ENCODE measurements around the gene PITPNC1.
"Not testable (repeated sequence)": the region's sequence is repeated elsewhere in the genome, so short reads cannot be mapped to it uniquely, and the experiment has no call there.

Gene PITPNC1

GRCh38 chr17:67466251-67466796 is 89.2 kb downstream of the PITPNC1 start:
- DNase-seq (ENCODE audit: low read depth, low spot score): no peak
- no peak overlapping the region for H3K4me3 ChIP-seq (ENCODE audit: insufficient read length, low read depth)

GRCh38 chr17:67467500-67468455 is 90.7 kb downstream of the PITPNC1 start:
- no peak for DNase-seq (ENCODE audit: low read depth, low spot score)
- H3K4me1 ChIP-seq (ENCODE audit: insufficient read depth, insufficient read length): peaks cover 4% of the 10 kb centered on the region

More at GRCh38 chr17:67466251-67466796, 89.2 kb downstream of the PITPNC1 start:
- Histone ChIP-seq H3K9ac (ENCODE audit: insufficient read length, low read depth) (no peak overlapping the region), H3K4me1 (ENCODE audit: insufficient read depth, insufficient read length) (peaks cover 4% of the 10 kb centered on the region), H3K27me3 (ENCODE audit: insufficient read depth, insufficient read length) (no peaks in the 10 kb centered on the region), H3K36me3 (ENCODE audit: insufficient read depth, insufficient read length, low read length) (no peaks in the 10 kb centered on the region), H3K9me3 (ENCODE audit: insufficient read depth, low read length) (0 out of 2 replicates have a peak, but pooled peaks cover 3% of the 10 kb centered on the region)
- TF ChIP-seq YY1 (IDR thresholded peaks at IDR 0.05; ENCODE audit: insufficient read depth, insufficient read length): no peak
- TF ChIP-seq ZNF274 (IDR thresholded peaks at IDR 0.05; ENCODE audit: low read depth, low read length): no peak
- TF ChIP-seq SUZ12 (IDR thresholded peaks at IDR 0.05; ENCODE audit: extremely low read depth, insufficient read depth, insufficient read length): no peak

GRCh38 chr17:67469208-67469980 is 92.3 kb downstream of the PITPNC1 start:
- Histone ChIP-seq H3K9me3 (ENCODE audit: insufficient read depth, low read length) (0 out of 2 replicates have a peak, but pooled peaks cover 8% of the 10 kb centered on the region), H3K4me3 (ENCODE audit: insufficient read length, low read depth) (no peak overlapping the region), H3K36me3 (ENCODE audit: insufficient read depth, insufficient read length, low read length) (no peaks in the 10 kb centered on the region), H3K9ac (ENCODE audit: insufficient read length, low read depth) (peak overlapping the region; percentile 16), H3K27me3 (ENCODE audit: insufficient read depth, insufficient read length) (no peaks in the 10 kb centered on the region), H3K4me1 (ENCODE audit: insufficient read depth, insufficient read length) (peaks cover 4% of the 10 kb centered on the region)
- no peak for DNase-seq (ENCODE audit: low read depth, low spot score)
- no peak for TF ChIP-seq YY1 (IDR thresholded peaks at IDR 0.05; ENCODE audit: insufficient read depth, insufficient read length)
- no peak for TF ChIP-seq ZNF274 (IDR thresholded peaks at IDR 0.05; ENCODE audit: low read depth, low read length)

More at GRCh38 chr17:67467500-67468455, 90.7 kb downstream of the PITPNC1 start:
- no peak for TF ChIP-seq ZNF274 (IDR thresholded peaks at IDR 0.05; ENCODE audit: low read depth, low read length)
- TF ChIP-seq YY1 (IDR thresholded peaks at IDR 0.05; ENCODE audit: insufficient read depth, insufficient read length): no peak
- TF ChIP-seq SUZ12 (IDR thresholded peaks at IDR 0.05; ENCODE audit: extremely low read depth, insufficient read depth, insufficient read length): no peak
- Histone ChIP-seq H3K9ac (ENCODE audit: insufficient read length, low read depth) (no peak overlapping the region), H3K36me3 (ENCODE audit: insufficient read depth, insufficient read length, low read length) (no peaks in the 10 kb centered on the region), H3K27me3 (ENCODE audit: insufficient read depth, insufficient read length) (no peaks in the 10 kb centered on the region), H3K4me3 (ENCODE audit: insufficient read length, low read depth) (no peak overlapping the region), H3K9me3 (ENCODE audit: insufficient read depth, low read length) (0 out of 2 replicates have a peak, but pooled peaks cover 8% of the 10 kb centered on the region)

- H3K36me3 ChIP-seq (ENCODE audit: insufficient read depth, insufficient read length, low read length): no peaks in the 10 kb centered on the region
- DNase-seq (ENCODE audit: low read depth, low spot score): no peak
- no peak overlapping the region for H3K4me3 ChIP-seq (ENCODE audit: insufficient read length, low read depth)
- no peaks in the 10 kb centered on the region for H3K27me3 ChIP-seq (ENCODE audit: insufficient read depth, insufficient read length)
- H3K4me1 ChIP-seq (ENCODE audit: insufficient read depth, insufficient read length): peaks cover 4% of the 10 kb centered on the region
- no peak for TF ChIP-seq YY1 (IDR thresholded peaks at IDR 0.05; ENCODE audit: insufficient read depth, insufficient read length)
- no peak for TF ChIP-seq ZNF274 (IDR thresholded peaks at IDR 0.05; ENCODE audit: low read depth, low read length)
- TF ChIP-seq SUZ12 (IDR thresholded peaks at IDR 0.05; ENCODE audit: extremely low read depth, insufficient read depth, insufficient read length): no peak
- 0 out of 2 replicates have a peak, but pooled peaks cover 8% of the 10 kb centered on the region for H3K9me3 ChIP-seq (ENCODE audit: insufficient read depth, low read length)
- H3K9ac ChIP-seq (ENCODE audit: insufficient read length, low read depth): no peak overlapping the region
These were observed 93.1 kb downstream of the PITPNC1 start for GRCh38 chr17:67470163-67470562.

GRCh38 chr17:67471118-67471517 is 94.0 kb downstream of the PITPNC1 start:
- Histone ChIP-seq H3K36me3 (ENCODE audit: insufficient read depth, insufficient read length, low read length) (no peaks in the 10 kb centered on the region), H3K4me3 (ENCODE audit: insufficient read length, low read depth) (no peak overlapping the region), H3K4me1 (ENCODE audit: insufficient read depth, insufficient read length) (peaks cover 4% of the 10 kb centered on the region), H3K27me3 (ENCODE audit: insufficient read depth, insufficient read length) (no peaks in the 10 kb centered on the region), H3K9ac (ENCODE audit: insufficient read length, low read depth) (no peak overlapping the region), H3K9me3 (ENCODE audit: insufficient read depth, low read length) (0 out of 2 replicates have a peak, but pooled peaks cover 8% of the 10 kb centered on the region)
- TF ChIP-seq ZNF274 (IDR thresholded peaks at IDR 0.05; ENCODE audit: low read depth, low read length) (no peak), YY1 (IDR thresholded peaks at IDR 0.05; ENCODE audit: insufficient read depth, insufficient read length) (no peak), SUZ12 (IDR thresholded peaks at IDR 0.05; ENCODE audit: extremely low read depth, insufficient read depth, insufficient read length) (no peak)
- no peak for DNase-seq (ENCODE audit: low read depth, low spot score)

- H3K9ac ChIP-seq (ENCODE audit: insufficient read length, low read depth); H3K4me3 ChIP-seq (ENCODE audit: insufficient read length, low read depth); H3K36me3 ChIP-seq (ENCODE audit: insufficient read depth, insufficient read length, low read length); H3K27me3 ChIP-seq (ENCODE audit: insufficient read depth, insufficient read length); H3K4me1 ChIP-seq (ENCODE audit: insufficient read depth, insufficient read length); H3K9me3 ChIP-seq (ENCODE audit: insufficient read depth, low read length); DNase-seq (ENCODE audit: low read depth, low spot score): not testable (repeated sequence)
These were observed 95.5 kb downstream of the PITPNC1 start for GRCh38 chr17:67472606-67473005.
